AG09319 (cell line): Measurements from ENCODE around the gene SOS2.

ENCODE experiments used
- DNase-seq: peaks from one replicate; pipeline ENCODE4 v3.0.0-alpha.2; 2010; ENCODE audit warnings: low read depth; ENCODE audit errors: extremely low read depth
- CTCF ChIP-seq: IDR thresholded peaks from 2 replicates; pipeline ENCODE4 v1.5.1; 2011; ENCODE audit warnings: low read depth, mild to moderate bottlenecking, inconsistent platforms, low read length, moderate library complexity

SOS2 gene

GRCh38 chr14:50228313-50228712 lies 3.1 kb downstream of the SOS2 start:
- TF ChIP-seq CTCF = no peak
- no peak for DNase-seq

- no peak for DNase-seq
- no peak for TF ChIP-seq CTCF
Measured at GRCh38 chr14:50225974-50226297, 5.4 kb downstream of the SOS2 start.

- DNase-seq = peak; percentile 70
- TF ChIP-seq CTCF = no peak
Measured at GRCh38 chr14:50225067-50225973, 6.1 kb downstream of the SOS2 start.

GRCh38 chr14:50222055-50222613 lies 9.2 kb downstream of the SOS2 start:
- no peak for TF ChIP-seq CTCF
- DNase-seq = no peak

- DNase-seq = no peak
- TF ChIP-seq CTCF = no peak
Measured at GRCh38 chr14:50218501-50218900, 12.9 kb downstream of the SOS2 start.

GRCh38 chr14:50215416-50215815 lies 16.0 kb downstream of the SOS2 start:
- TF ChIP-seq CTCF = no peak
- DNase-seq = no peak

GRCh38 chr14:50213795-50214194 lies 17.6 kb downstream of the SOS2 start:
- no peak for DNase-seq
- no peak for TF ChIP-seq CTCF
